ENCODE measurements around the gene STAT6. TPM values are rescaled to one million over a fixed set of nuclear protein-coding genes. Genes with fewer than 3 reads are reported as not detected.
A peak's percentile ranks its signal among the peaks of the same experiment; 100 is the strongest.

Gene STAT6
- total and polyA plus RNA-seq, 2 of the 8 experiments (the other 6 are each of a cell fraction or from before 2014, with no cell fraction given): 32.9 to 38.7 TPM

- TF ChIP-seq TBP (IDR thresholded peaks at IDR 0.05; ENCODE audit: low read depth, low read length) (peak; percentile 84), BCL11A (IDR thresholded peaks at IDR 0.05; ENCODE audit: low read depth in 2 of 2, low read length in 2 of 2) (no peak), SIN3A (conservative IDR thresholded peaks at IDR 0.05 in 1 of 2, IDR thresholded peaks at IDR 0.05 in 1 of 2; ENCODE audit: low read depth in 1 of 2, low read length in 2 of 2) (peak in 1 of 2 experiments; percentile 30; a peak in 2 of 4 replicates), NRF1 (IDR thresholded peaks at IDR 0.05; ENCODE audit: low read depth, low read length) (no peak), POLR2AphosphoS5 (IDR thresholded peaks at IDR 0.05; ENCODE audit: low read depth, low read length) (peak; percentile 86; the same call in 1 of the 2 replicates), RAD21 (IDR thresholded peaks at IDR 0.05 in 1 of 2, conservative IDR thresholded peaks at IDR 0.05 in 1 of 2; ENCODE audit: low read depth in 2 of 2, low read length in 2 of 2) (no peak), CHD7 (IDR thresholded peaks at IDR 0.05; ENCODE audit: insufficient replicate concordance, low read length) (no peak), E2F6 (IDR thresholded peaks at IDR 0.05) (peak; percentile 98)
Measured at GRCh38 chr12:57078519-57079404, 32.4 kb downstream of the STAT6 start, which contains the start of gene NEMP1 (continued).

Data from H1 (cell line).